ENCODE results near the gene PGRMC2. TPM values are rescaled to one million over a fixed set of nuclear protein-coding genes. Genes with fewer than 3 reads are reported as not detected.

Gene PGRMC2
- total RNA-seq, 1 experiment from 2014 or later, result 77.6 TPM

GRCh38 chr4:128284317-128284716, 3.3 kb downstream of the PGRMC2 start:
- H3K4me2 ChIP-seq (ENCODE audit: insufficient read depth, insufficient read length, low read length), result no peak overlapping the region
- H3K4me3 Mint-ChIP-seq, result no peak overlapping the region
- H4K20me1 ChIP-seq (ENCODE audit: control insufficient read depth, insufficient read depth, insufficient read length), result no peaks in the 10 kb centered on the region

More at GRCh38 chr4:128284317-128284716, 3.3 kb downstream of the PGRMC2 start:
- H3K4me1 Mint-ChIP-seq, result peaks cover 40 to 51% of the 10 kb centered on the region in 2 experiments
- H3K4me1 ChIP-seq (ENCODE audit: insufficient read depth, low read length), result no peaks in the 10 kb centered on the region; the same call in 1 of the 2 replicates
- H3K9me3 Mint-ChIP-seq, result no peaks in the 10 kb centered on the region
- H3K27ac Mint-ChIP-seq, result no peak overlapping the region
- no peak overlapping the region for H3K4ac ChIP-seq (ENCODE audit: low read depth, low read length)
- H3K23ac ChIP-seq (ENCODE audit: insufficient read length, low read depth, low read length), result no peak overlapping the region
- no peak overlapping the region for H2BK5ac ChIP-seq (ENCODE audit: insufficient read length, low read length)
- no peak overlapping the region for H3T11ph ChIP-seq (ENCODE audit: low read length)
- no peak overlapping the region for H2AK5ac ChIP-seq (ENCODE audit: insufficient read length, low read length)
- no peak overlapping the region for H3K56ac ChIP-seq (ENCODE audit: insufficient read length, low read depth, low read length)
- peaks cover 32% of the 10 kb centered on the region; the same call in 1 of the 2 replicates for H3K79me2 ChIP-seq (ENCODE audit: insufficient read depth, low read length)
- no peak overlapping the region for H2AFZ ChIP-seq (ENCODE audit: low read length)
- no peaks in the 10 kb centered on the region for H3K27me3 ChIP-seq (ENCODE audit: insufficient read depth, low read length)
- H4K5ac ChIP-seq (ENCODE audit: insufficient read length, low read depth, low read length), result no peak overlapping the region
- no peak overlapping the region for H3K9ac ChIP-seq (ENCODE audit: extremely low read depth, insufficient read length, low read length)
- H4K8ac ChIP-seq (replicated peaks; ENCODE audit: insufficient read length, low read depth, low read length), result no peak overlapping the region
- H3K27me3 Mint-ChIP-seq (ENCODE audit: low read depth), result no peaks in the 10 kb centered on the region
- TF ChIP-seq CTCF (conservative IDR thresholded peaks at IDR 0.05), result no peak
- H2BK20ac ChIP-seq (ENCODE audit: low read depth, low read length, poor library complexity, severe bottlenecking), result no peak overlapping the region
- no peaks in the 10 kb centered on the region for H3K9me3 ChIP-seq (ENCODE audit: control insufficient read depth, low read depth, low read length)
- WGBS (ENCODE audit: extremely low coverage, insufficient read length, low lambda C conversion rate), result no CpG with 5 or more reads among the region's 1 CpG
- H3K18ac ChIP-seq (ENCODE audit: insufficient read length, low read depth, low read length), result no peak overlapping the region
- H2BK12ac ChIP-seq (ENCODE audit: insufficient read length, low read depth, low read length), result no peak overlapping the region
- H3K14ac ChIP-seq (ENCODE audit: insufficient read depth, low read length), result no peak overlapping the region
- H3K27ac ChIP-seq (ENCODE audit: insufficient read length, low read depth, low read length), result no peak overlapping the region
- H3K79me1 ChIP-seq (ENCODE audit: insufficient read depth, low read depth, low read length, poor library complexity, severe bottlenecking), result no peaks in the 10 kb centered on the region
- H3K36me3 Mint-ChIP-seq (ENCODE audit: insufficient read depth in 1 of 3, low read depth in 3 of 3), result peaks cover 15 to 42% (median 15%) of the 10 kb centered on the region in 3 experiments; a peak in 6 of 7 replicates
- H4K91ac ChIP-seq (ENCODE audit: insufficient read length, low read depth, low read length), result no peak overlapping the region
- peaks cover 12% of the 10 kb centered on the region for H3K23me2 ChIP-seq (ENCODE audit: insufficient read length, low read depth, low read length, poor library complexity, severe bottlenecking)
- no peak for DNase-seq
- no peak overlapping the region for H2BK120ac ChIP-seq (ENCODE audit: low read depth, low read length, poor library complexity, severe bottlenecking)
- H2BK15ac ChIP-seq (ENCODE audit: low read depth, low read length), result no peak overlapping the region
